RWPE2 (cell line): ENCODE results near the gene MAPKAPK2.
"Not testable (repeated sequence)": the region's sequence is repeated elsewhere in the genome, so short reads cannot be mapped to it uniquely, and the experiment has no call there.

Experiments
- ATAC-seq: fragments of 200-7000 bp; cut with Tn5 transposase; 3 replicates; pipeline ENCODE4 v1.9.1; 2021; ENCODE audit warnings: low read depth
- DNase-seq: peaks from one replicate; pipeline ENCODE4 v3.0.0-alpha.2; 2020; ENCODE audit warnings: low spot score
- H3K27ac ChIP-seq: fragments of 450-650 bp; 2 replicates; pipeline ENCODE4 v1.5.1; 2017; ENCODE audit warnings: mild to moderate bottlenecking; ENCODE audit not compliant: poor library complexity, severe bottlenecking
- H3K27me3 ChIP-seq: fragments of 250-450 bp; sonication (Bioruptor Pico); 2 replicates; pipeline ENCODE4 v1.5.1; 2021; ENCODE audit warnings: mild to moderate bottlenecking, moderate library complexity; ENCODE audit not compliant: insufficient read depth, poor library complexity, severe bottlenecking
- H3K36me3 ChIP-seq: fragments of 250-450 bp; sonication (Bioruptor Pico); 2 replicates; pipeline ENCODE4 v1.5.1; 2020; ENCODE audit warnings: low read depth, mild to moderate bottlenecking, moderate library complexity
- H3K4me1 ChIP-seq: fragments of 250-450 bp; sonication (Bioruptor Pico); 2 replicates; pipeline ENCODE4 v1.5.1; 2021; ENCODE audit warnings: mild to moderate bottlenecking, moderate library complexity; ENCODE audit not compliant: insufficient read depth, poor library complexity, severe bottlenecking
- H3K4me3 ChIP-seq: fragments of 250-450 bp; sonication (Bioruptor Pico); 2 replicates; pipeline ENCODE4 v1.5.1; 2021; ENCODE audit warnings: mild to moderate bottlenecking, moderate library complexity; ENCODE audit not compliant: severe bottlenecking
- H3K9me3 ChIP-seq: fragments of 250-450 bp; sonication (Bioruptor Pico); 2 replicates; pipeline ENCODE4 v1.5.1; 2021; ENCODE audit warnings: mild to moderate bottlenecking, moderate library complexity; ENCODE audit not compliant: severe bottlenecking
- CTCF ChIP-seq: fragments of 450-650 bp; IDR thresholded peaks from one replicate; pipeline ENCODE4 v1.5.1; 2017; ENCODE audit warnings: mild to moderate bottlenecking, moderate library complexity; ENCODE audit not compliant: poor library complexity, severe bottlenecking

MAPKAPK2 gene

GRCh38 chr1:206637605-206638004 is 47.1 kb upstream of the MAPKAPK2 start:
- Histone ChIP-seq H3K4me3 (no peak overlapping the region), H3K4me1 (peaks cover 24% of the 10 kb centered on the region), H3K9me3 (no peaks in the 10 kb centered on the region), H3K36me3 (peaks cover 28% of the 10 kb centered on the region), H3K27me3 (no peaks in the 10 kb centered on the region), H3K27ac (no peak overlapping the region)
- TF ChIP-seq CTCF, result no peak
- no peak for DNase-seq
- no peak for ATAC-seq

GRCh38 chr1:206642074-206642473 is 42.6 kb upstream of the MAPKAPK2 start:
- not testable (repeated sequence) for H3K9me3 ChIP-seq, H3K4me3 ChIP-seq, H3K27me3 ChIP-seq, DNase-seq, H3K27ac ChIP-seq, H3K4me1 ChIP-seq, ATAC-seq
- H3K36me3 ChIP-seq, result peaks cover 53% of the 10 kb centered on the region

GRCh38 chr1:206643118-206643698 is 41.5 kb upstream of the MAPKAPK2 start:
- TF ChIP-seq CTCF, result no peak
- ATAC-seq, result no peak

GRCh38 chr1:206646504-206646903 is 38.2 kb upstream of the MAPKAPK2 start:
- TF ChIP-seq CTCF, result no peak
- DNase-seq, result no peak
- H3K4me1 ChIP-seq, result no peaks in the 10 kb centered on the region

More at GRCh38 chr1:206643118-206643698, 41.5 kb upstream of the MAPKAPK2 start:
- Histone ChIP-seq H3K36me3 (peaks cover 60% of the 10 kb centered on the region), H3K27me3 (no peaks in the 10 kb centered on the region), H3K4me1 (no peaks in the 10 kb centered on the region), H3K9me3 (no peaks in the 10 kb centered on the region), H3K27ac (no peak overlapping the region), H3K4me3 (no peak overlapping the region)
- DNase-seq, result no peak

GRCh38 chr1:206647224-206647623 is 37.5 kb upstream of the MAPKAPK2 start:
- DNase-seq (no peak), ATAC-seq (no peak)
- no peak overlapping the region for H3K27ac ChIP-seq
- H3K9me3 ChIP-seq, result no peaks in the 10 kb centered on the region
- TF ChIP-seq CTCF, result no peak
- no peaks in the 10 kb centered on the region for H3K27me3 ChIP-seq
- H3K36me3 ChIP-seq, result peaks cover 47% of the 10 kb centered on the region
- H3K4me1 ChIP-seq, result no peaks in the 10 kb centered on the region
- no peak overlapping the region for H3K4me3 ChIP-seq

More at GRCh38 chr1:206646504-206646903, 38.2 kb upstream of the MAPKAPK2 start:
- ATAC-seq, result no peak
- Histone ChIP-seq H3K36me3 (peaks cover 50% of the 10 kb centered on the region), H3K27me3 (no peaks in the 10 kb centered on the region), H3K9me3 (no peaks in the 10 kb centered on the region), H3K27ac (no peak overlapping the region), H3K4me3 (no peak overlapping the region)
